Epithelial cell of proximal tubule (primary cell): ENCODE results near the gene QARS1. TPM values are rescaled to one million over a fixed set of nuclear protein-coding genes. Genes with fewer than 3 reads are reported as not detected.

Source experiments
- DNase-seq: peaks from one replicate; pipeline ENCODE4 v3.0.0-alpha.2; 2011; ENCODE audit warnings: low read depth
- H3K4me3 ChIP-seq: 2 replicates; pipeline ENCODE4 v1.5.1; 2011; ENCODE audit warnings: low read depth, mild to moderate bottlenecking, low read length
- CTCF ChIP-seq: conservative IDR thresholded peaks from 2 replicates; pipeline ENCODE4 v1.5.1; 2012; ENCODE audit warnings: low read depth, mild to moderate bottlenecking, low read length
- total RNA-seq: library from RNA; depleted of rRNA; stranded (reverse); fragments of >200 nt; gene quantifications from 2 replicates; pipeline ENCODE4 v1.2.3, GENCODE V29; 2015

QARS1 gene
- total RNA-seq, 1 donor from 2014 or later, result 306 TPM

- DNase-seq, result no peak
- H3K4me3 ChIP-seq, result peak overlapping the region; percentile 90
- TF ChIP-seq CTCF, result no peak
Observed at GRCh38 chr3:49121132-49121736, 16.7 kb upstream of the QARS1 start.

GRCh38 chr3:49120438-49121131 lies 16.0 kb upstream of the QARS1 start, which contains the start of gene USP19:
Gene USP19 (minus strand): TSS chr3:49120823. CDS start chr3:49119145, 1,678 bp downstream.
- no peak for TF ChIP-seq CTCF
- DNase-seq, result peak; percentile 16
- H3K4me3 ChIP-seq, result peak within 1 kb of the TSS; percentile 90

GRCh38 chr3:49120096-49120437 lies 15.5 kb upstream of the QARS1 start:
- DNase-seq, result no peak
- TF ChIP-seq CTCF, result no peak
- H3K4me3 ChIP-seq, result peak overlapping the region; percentile 90

GRCh38 chr3:49119439-49119838 lies 14.9 kb upstream of the QARS1 start:
- peak overlapping the region; percentile 90 for H3K4me3 ChIP-seq
- TF ChIP-seq CTCF, result no peak
- no peak for DNase-seq

GRCh38 chr3:49119036-49119435 lies 14.5 kb upstream of the QARS1 start:
- DNase-seq, result no peak
- peak overlapping the region; percentile 90 for H3K4me3 ChIP-seq
- TF ChIP-seq CTCF, result no peak

- no peak for DNase-seq
- TF ChIP-seq CTCF, result no peak
- no peak overlapping the region for H3K4me3 ChIP-seq
Observed at GRCh38 chr3:49112262-49112661, 7.7 kb upstream of the QARS1 start.

- no peak overlapping the region for H3K4me3 ChIP-seq
- TF ChIP-seq CTCF, result no peak
- DNase-seq, result no peak
Observed at GRCh38 chr3:49111347-49111746, 6.8 kb upstream of the QARS1 start.
